K562 treated with DMSO at 1 percent for 4 hours (cell line): ENCODE data around the gene OR52D1. TPM values are rescaled to one million over a fixed set of nuclear protein-coding genes. Genes with fewer than 3 reads are reported as not detected.

Experiments used
- total RNA-seq: library from RNA; unstranded; fragments of 300-600 nt; gene quantifications from 2 replicates; pipeline ENCODE4 v1.2.3, GENCODE V29; 2022; ENCODE audit not compliant: insufficient read depth

OR52D1 gene
- not detected in 2 replicates for total RNA-seq

GRCh38 chr11:5488385-5488784 is at the start of gene OR52D1:
OR52D1 (plus strand) TSS chr11:5488685; CDS start chr11:5488707, 22 bp downstream.

GRCh38 chr11:5441414-5441813 is 47.1 kb upstream of the OR52D1 start, which contains the start of gene OR51I1:
OR51I1 (minus strand) TSS chr11:5441514; CDS start chr11:5441514, 0 bp downstream.

GRCh38 chr11:5449023-5449422 is 39.5 kb upstream of the OR52D1 start, which contains the start of gene OR51I2:
OR51I2 (plus strand) TSS chr11:5449323; CDS start chr11:5453489, 4,166 bp downstream.

DNA sequence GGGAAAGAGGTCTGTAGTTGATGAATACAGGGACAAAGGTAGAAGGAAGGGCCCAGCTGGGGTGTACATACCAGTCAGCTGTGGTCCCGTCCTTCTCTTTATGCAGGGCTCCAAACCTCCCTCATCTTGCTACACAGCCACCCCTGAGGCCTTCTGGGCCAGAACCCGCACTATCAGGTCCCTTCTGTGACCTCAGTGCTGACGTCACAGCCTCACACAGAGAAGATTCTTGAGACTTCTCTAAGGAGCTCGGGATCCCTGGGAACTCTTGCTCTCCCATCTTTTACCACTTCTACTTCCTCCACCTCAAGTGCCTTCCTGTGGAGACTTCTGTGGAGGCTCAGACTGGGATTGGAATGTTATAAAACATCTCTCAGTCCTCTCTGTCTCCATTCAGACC is 21.3 kb downstream of the OR52D1 start, which contains the start of gene UBQLN3:
UBQLN3 (minus strand) TSS at position 155 of the 400 bp plus-strand sequence. CDS start 399 bp downstream, outside the sequence.

GRCh38 chr11:5516599-5516998 is 28.1 kb downstream of the OR52D1 start, which contains the start of gene UBQLNL:
UBQLNL (minus strand) TSS chr11:5516699; CDS start chr11:5516441, 258 bp downstream.

Other genes with a start within 250 kb of the OR52D1 start
- gene HBG1, start 238.8 kb upstream of the OR52D1 start, total RNA-seq = 509 and 521 TPM in 2 replicates
- gene HBG2, start 233.9 kb upstream of the OR52D1 start, total RNA-seq = 2,558 and 2,601 TPM in 2 replicates
- 1,476 and 1,673 TPM in 2 replicates for gene HBE1, start 218.7 kb upstream of the OR52D1 start, total RNA-seq
- 55.4 and 61.8 TPM in 2 replicates for gene OR51B4, start 186.7 kb upstream of the OR52D1 start, total RNA-seq
- gene OR51B2, start 164.4 kb upstream of the OR52D1 start, total RNA-seq = 1.9 and 4.3 TPM in 2 replicates
- gene OR51B5, start 145.2 kb upstream of the OR52D1 start, total RNA-seq = 61.3 and 61.7 TPM in 2 replicates
- not detected in 2 replicates for gene OR51B6, start 137.2 kb upstream of the OR52D1 start, total RNA-seq
- not detected in 2 replicates for gene OR51M1, start 104.9 kb upstream of the OR52D1 start, total RNA-seq
- not detected in 2 replicates for gene OR51Q1, start 66.6 kb upstream of the OR52D1 start, total RNA-seq
- gene OR51I1, start 47.2 kb upstream of the OR52D1 start, total RNA-seq = not detected in 2 replicates
- not detected in 2 replicates for gene OR51I2, start 39.4 kb upstream of the OR52D1 start, total RNA-seq
- gene UBQLN3, start 21.3 kb downstream of the OR52D1 start, total RNA-seq = not detected in 2 replicates
- 0.44 TPM in 1 of 2 replicates, not detected in the other for gene UBQLNL, start 28.0 kb downstream of the OR52D1 start, total RNA-seq
- gene OR52H1, start 59.9 kb downstream of the OR52D1 start, total RNA-seq = not detected in 2 replicates
- gene OR52B6, start 92.2 kb downstream of the OR52D1 start, total RNA-seq = not detected in 2 replicates
- 10.9 and 13.0 TPM in 2 replicates for gene TRIM6, start 108.0 kb downstream of the OR52D1 start, total RNA-seq
- 2.0 and 3.1 TPM in 2 replicates for gene TRIM34, start 136.3 kb downstream of the OR52D1 start, total RNA-seq
- 11.6 and 13.1 TPM in 2 replicates for gene TRIM5, start 196.4 kb downstream of the OR52D1 start, total RNA-seq
- 0.41 and 0.45 TPM in 2 replicates for gene TRIM22, start 201.1 kb downstream of the OR52D1 start, total RNA-seq
- not detected in 2 replicates for gene OR56B1, start 247.8 kb downstream of the OR52D1 start, total RNA-seq